ENCODE results near the gene MACROH2A1.

- TF ChIP-seq CTCF (IDR thresholded peaks at IDR 0.05) (no peak), MXD4 (CRISPR knock-in tag; IDR thresholded peaks at IDR 0.05; ENCODE audit: borderline replicate concordance) (no peak), ZNF512 (CRISPR knock-in tag; IDR thresholded peaks at IDR 0.05; ENCODE audit: borderline replicate concordance) (no peak), USF2 (CRISPR knock-in tag; IDR thresholded peaks at IDR 0.05) (no peak), FOXP4 (CRISPR knock-in tag; IDR thresholded peaks at IDR 0.05) (no peak), ATF2 (CRISPR knock-in tag; IDR thresholded peaks at IDR 0.05; ENCODE audit: borderline replicate concordance, low read depth) (no peak), ZNF138 (CRISPR knock-in tag; conservative IDR thresholded peaks at IDR 0.05) (no peak), ZNF423 (CRISPR knock-in tag; IDR thresholded peaks at IDR 0.05) (no peak), NR3C1 (CRISPR knock-in tag; conservative IDR thresholded peaks at IDR 0.05; ENCODE audit: low read depth) (no peak), FOXP1 (CRISPR knock-in tag; IDR thresholded peaks at IDR 0.05; ENCODE audit: borderline replicate concordance) (no peak), GABPB1 (CRISPR knock-in tag; IDR thresholded peaks at IDR 0.05) (no peak)
These were observed 48.4 kb upstream of the MACROH2A1 start, which contains the start of gene DCANP1 for GRCh38 chr5:135447298-135447929.
